Neural cell (in vitro differentiated cells): Measurements from ENCODE around the gene AFG1L. TPM values are rescaled to one million over a fixed set of nuclear protein-coding genes. Genes with fewer than 3 reads are reported as not detected.
A peak's percentile ranks its signal among the peaks of the same experiment; 100 is the strongest.

Experiments used
- H2AFZ ChIP-seq: fragments of 200-600, 300-800 bp; sonication (generic), shearing (Covaris generic); 2 replicates; pipeline ENCODE4 v1.6.0; 2014; ENCODE audit warnings: low read depth, mild to moderate bottlenecking, antibody characterized with exemption, low read length, moderate library complexity
- H3F3A ChIP-seq: fragments of 200-600 bp; shearing (Covaris generic); 2 replicates; pipeline ENCODE4 v1.6.1; 2016; ENCODE audit warnings: mild to moderate bottlenecking, moderate library complexity, mixed read lengths, antibody characterized with exemption, low read length; ENCODE audit not compliant: insufficient read depth, poor library complexity, severe bottlenecking
- H3K27ac ChIP-seq: fragments of 200-600, 300-800 bp; sonication (generic), shearing (Covaris generic); 2 replicates; pipeline ENCODE4 v1.5.1; 2014; ENCODE audit warnings: mild to moderate bottlenecking, low read length, moderate library complexity
- H3K27me3 ChIP-seq: fragments of 300-800, 200-600 bp; sonication (generic), shearing (Covaris generic); 2 replicates; pipeline ENCODE4 v1.6.0; 2014; ENCODE audit warnings: mild to moderate bottlenecking, low read depth, low read length, moderate library complexity; ENCODE audit not compliant: insufficient read depth
- H3K36me3 ChIP-seq: fragments of 300-800, 200-600 bp; sonication (generic), shearing (Covaris generic); 2 replicates; pipeline ENCODE4 v1.5.1; 2014; ENCODE audit warnings: mild to moderate bottlenecking, antibody characterized with exemption, low read length, moderate library complexity; ENCODE audit not compliant: insufficient read depth
- H3K4me2 ChIP-seq: fragments of 300-800, 200-600 bp; sonication (generic), shearing (Covaris generic); 2 replicates; pipeline ENCODE4 v1.6.0; 2014; ENCODE audit warnings: mild to moderate bottlenecking, low read length
- H3K4me3 ChIP-seq: fragments of 300-800, 200-600 bp; sonication (generic), shearing (Covaris generic); 2 replicates; pipeline ENCODE4 v1.5.1; 2014; ENCODE audit warnings: mild to moderate bottlenecking, low read length, moderate library complexity
- H3K79me2 ChIP-seq: fragments of 200-600 bp; shearing (Covaris generic); replicated peaks from 2 replicates; pipeline ENCODE4 v1.6.0; 2014; ENCODE audit warnings: mild to moderate bottlenecking, low read length, moderate library complexity; ENCODE audit not compliant: insufficient read depth
- H3K9ac ChIP-seq: fragments of 300-800, 200-600 bp; sonication (generic), shearing (Covaris generic); 2 replicates; pipeline ENCODE4 v1.6.1; 2016; ENCODE audit warnings: mild to moderate bottlenecking, low read length, mixed read lengths
- H3K9me2 ChIP-seq: fragments of 200-600 bp; shearing (Covaris generic); 2 replicates; pipeline ENCODE4 v1.6.1; 2016; ENCODE audit warnings: mild to moderate bottlenecking, low read length, mixed read lengths; ENCODE audit not compliant: insufficient read depth
- H3K9me3 ChIP-seq: fragments of 200-600, 300-800 bp; sonication (generic), shearing (Covaris generic); 2 replicates; pipeline ENCODE4 v1.6.1; 2016; ENCODE audit warnings: mild to moderate bottlenecking, mixed run types, low read length, moderate library complexity, mixed read lengths
- H4K20me1 ChIP-seq: fragments of 200-600 bp; shearing (Covaris generic); 2 replicates; pipeline ENCODE4 v1.6.1; 2016; ENCODE audit warnings: mild to moderate bottlenecking, mixed run types; ENCODE audit not compliant: insufficient read depth
- EP300 ChIP-seq: fragments of 450-650 bp; conservative IDR thresholded peaks from 2 replicates; pipeline ENCODE4 v1.6.1; 2014; ENCODE audit warnings: antibody characterized with exemption, mild to moderate bottlenecking, moderate library complexity; ENCODE audit not compliant: poor library complexity, severe bottlenecking
- EZH2 ChIP-seq: fragments of 200-600, 300-800 bp; shearing (Covaris generic), sonication (generic); IDR thresholded peaks from 2 replicates; pipeline ENCODE4 v1.6.1; 2014; ENCODE audit warnings: antibody characterized with exemption, low read length, borderline replicate concordance, mild to moderate bottlenecking; ENCODE audit not compliant: insufficient read depth, poor library complexity, severe bottlenecking
- MXI1 ChIP-seq: fragments of 450-650 bp; conservative IDR thresholded peaks from 2 replicates; pipeline ENCODE4 v1.6.1; 2014; ENCODE audit warnings: antibody characterized with exemption, mild to moderate bottlenecking; ENCODE audit not compliant: poor library complexity, severe bottlenecking
- POLR2AphosphoS5 ChIP-seq: IDR thresholded peaks from 2 replicates; pipeline ENCODE4 v1.6.1; 2012
- RAD21 ChIP-seq: fragments of 450-650 bp; conservative IDR thresholded peaks from 2 replicates; pipeline ENCODE4 v1.6.1; 2014; ENCODE audit warnings: antibody characterized with exemption, mild to moderate bottlenecking, moderate library complexity
- SMC3 ChIP-seq: fragments of 450-650 bp; conservative IDR thresholded peaks from 2 replicates; pipeline ENCODE4 v1.6.1; 2014; ENCODE audit warnings: antibody characterized with exemption, mild to moderate bottlenecking, moderate library complexity; ENCODE audit not compliant: poor library complexity
- TAF1 ChIP-seq: IDR thresholded peaks from 2 replicates; pipeline ENCODE4 v1.6.1; 2012; ENCODE audit warnings: low read depth
- polyA plus RNA-seq: library from polyadenylated mRNA; depleted of rRNA; stranded (reverse); fragments of >200 nt; gene quantifications from 2 replicates; pipeline ENCODE4 v1.2.3, GENCODE V29; 2014
- TF ChIP-seq, protein P1 (sequence below): IDR thresholded peaks from 2 replicates; pipeline ENCODE4 v1.6.1; 2012; ENCODE audit warnings: borderline replicate concordance
- TF ChIP-seq, protein P2 (sequence below): fragments of 450-650 bp; IDR thresholded peaks from 2 replicates; pipeline ENCODE4 v1.5.1; 2014; ENCODE audit warnings: antibody characterized with exemption, mild to moderate bottlenecking, moderate library complexity; ENCODE audit not compliant: poor library complexity, severe bottlenecking

Gene AFG1L
- polyA plus RNA-seq, 1 donor from 2014 or later, result 3.3 TPM

DNA sequence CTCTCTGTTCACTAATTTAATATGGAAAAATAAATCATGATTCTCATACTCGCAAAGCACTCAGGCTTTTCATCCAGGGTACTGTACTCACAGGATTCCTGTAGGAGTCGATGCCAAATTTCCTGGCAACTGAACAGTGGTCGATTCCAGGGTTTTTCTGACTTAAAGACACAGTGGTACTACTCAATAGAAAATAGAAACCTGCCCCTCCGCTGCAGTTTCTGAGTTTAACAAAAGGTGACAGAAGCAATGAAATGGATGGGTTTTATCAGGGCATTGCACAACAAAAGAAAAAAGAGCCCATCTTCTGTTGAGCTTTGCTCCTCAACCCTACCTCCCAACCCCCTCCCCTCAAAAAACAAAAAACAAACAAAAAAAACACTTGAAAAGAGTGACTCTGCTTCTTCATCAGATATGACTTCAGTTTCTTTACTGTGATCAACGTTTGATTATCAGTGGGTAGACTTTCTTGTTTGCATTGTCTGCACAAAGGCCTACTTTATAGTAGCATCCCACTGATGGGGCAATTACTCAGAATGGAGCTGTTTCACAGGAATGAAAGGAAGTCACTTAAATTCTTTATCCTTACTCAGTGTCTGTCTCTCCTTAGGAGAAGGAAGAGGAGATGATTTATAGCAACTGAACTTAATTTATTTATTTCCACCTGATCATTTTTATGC lies 169.7 kb downstream of the AFG1L start:
- Histone ChIP-seq H2AFZ (no peak overlapping the region), H3K27me3 (no peaks in the 10 kb centered on the region), H3K9me2 (no peaks in the 10 kb centered on the region), H3K9me3 (no peaks in the 10 kb centered on the region), H3K36me3 (no peaks in the 10 kb centered on the region), H4K20me1 (no peaks in the 10 kb centered on the region), H3K27ac (no peak overlapping the region), H3K9ac (no peak overlapping the region), H3K79me2 (no peaks in the 10 kb centered on the region), H3F3A (no peaks in the 10 kb centered on the region), H3K4me2 (no peak overlapping the region), H3K4me3 (no peak overlapping the region)
- TF ChIP-seq, protein P1, sequence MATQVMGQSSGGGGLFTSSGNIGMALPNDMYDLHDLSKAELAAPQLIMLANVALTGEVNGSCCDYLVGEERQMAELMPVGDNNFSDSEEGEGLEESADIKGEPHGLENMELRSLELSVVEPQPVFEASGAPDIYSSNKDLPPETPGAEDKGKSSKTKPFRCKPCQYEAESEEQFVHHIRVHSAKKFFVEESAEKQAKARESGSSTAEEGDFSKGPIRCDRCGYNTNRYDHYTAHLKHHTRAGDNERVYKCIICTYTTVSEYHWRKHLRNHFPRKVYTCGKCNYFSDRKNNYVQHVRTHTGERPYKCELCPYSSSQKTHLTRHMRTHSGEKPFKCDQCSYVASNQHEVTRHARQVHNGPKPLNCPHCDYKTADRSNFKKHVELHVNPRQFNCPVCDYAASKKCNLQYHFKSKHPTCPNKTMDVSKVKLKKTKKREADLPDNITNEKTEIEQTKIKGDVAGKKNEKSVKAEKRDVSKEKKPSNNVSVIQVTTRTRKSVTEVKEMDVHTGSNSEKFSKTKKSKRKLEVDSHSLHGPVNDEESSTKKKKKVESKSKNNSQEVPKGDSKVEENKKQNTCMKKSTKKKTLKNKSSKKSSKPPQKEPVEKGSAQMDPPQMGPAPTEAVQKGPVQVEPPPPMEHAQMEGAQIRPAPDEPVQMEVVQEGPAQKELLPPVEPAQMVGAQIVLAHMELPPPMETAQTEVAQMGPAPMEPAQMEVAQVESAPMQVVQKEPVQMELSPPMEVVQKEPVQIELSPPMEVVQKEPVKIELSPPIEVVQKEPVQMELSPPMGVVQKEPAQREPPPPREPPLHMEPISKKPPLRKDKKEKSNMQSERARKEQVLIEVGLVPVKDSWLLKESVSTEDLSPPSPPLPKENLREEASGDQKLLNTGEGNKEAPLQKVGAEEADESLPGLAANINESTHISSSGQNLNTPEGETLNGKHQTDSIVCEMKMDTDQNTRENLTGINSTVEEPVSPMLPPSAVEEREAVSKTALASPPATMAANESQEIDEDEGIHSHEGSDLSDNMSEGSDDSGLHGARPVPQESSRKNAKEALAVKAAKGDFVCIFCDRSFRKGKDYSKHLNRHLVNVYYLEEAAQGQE, result no peak
- peak; percentile 16 for TF ChIP-seq POLR2AphosphoS5

DNA sequence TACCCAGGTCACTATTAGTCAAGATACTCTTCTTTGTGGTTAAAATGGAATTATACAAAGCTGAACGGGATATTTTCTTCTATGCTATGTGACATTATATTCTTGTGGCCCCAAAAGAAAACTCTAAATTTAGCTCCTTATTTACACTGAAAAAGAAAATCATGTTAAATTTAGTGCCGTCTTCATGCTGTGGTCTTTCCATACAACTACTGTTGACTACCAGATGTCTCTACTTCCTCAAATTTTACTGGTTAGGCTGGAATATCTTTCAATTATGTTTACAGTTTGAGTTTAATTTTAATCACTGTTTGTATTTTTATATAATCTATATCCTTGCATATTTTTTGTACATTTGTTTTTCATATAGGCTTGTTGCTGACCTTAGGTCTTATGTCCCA lies 170.2 kb downstream of the AFG1L start:
- Histone ChIP-seq H3F3A (no peaks in the 10 kb centered on the region), H3K27me3 (no peaks in the 10 kb centered on the region), H3K9ac (no peak overlapping the region), H4K20me1 (no peaks in the 10 kb centered on the region), H3K4me2 (no peak overlapping the region), H3K9me3 (no peaks in the 10 kb centered on the region), H3K36me3 (no peaks in the 10 kb centered on the region), H3K27ac (no peak overlapping the region), H3K4me3 (no peak overlapping the region), H3K9me2 (no peaks in the 10 kb centered on the region), H2AFZ (no peak overlapping the region), H3K79me2 (no peaks in the 10 kb centered on the region)
- no peak for TF ChIP-seq TAF1
- no peak for TF ChIP-seq POLR2AphosphoS5
- TF ChIP-seq RAD21, result no peak
- no peak for TF ChIP-seq EP300
- TF ChIP-seq, protein P2, sequence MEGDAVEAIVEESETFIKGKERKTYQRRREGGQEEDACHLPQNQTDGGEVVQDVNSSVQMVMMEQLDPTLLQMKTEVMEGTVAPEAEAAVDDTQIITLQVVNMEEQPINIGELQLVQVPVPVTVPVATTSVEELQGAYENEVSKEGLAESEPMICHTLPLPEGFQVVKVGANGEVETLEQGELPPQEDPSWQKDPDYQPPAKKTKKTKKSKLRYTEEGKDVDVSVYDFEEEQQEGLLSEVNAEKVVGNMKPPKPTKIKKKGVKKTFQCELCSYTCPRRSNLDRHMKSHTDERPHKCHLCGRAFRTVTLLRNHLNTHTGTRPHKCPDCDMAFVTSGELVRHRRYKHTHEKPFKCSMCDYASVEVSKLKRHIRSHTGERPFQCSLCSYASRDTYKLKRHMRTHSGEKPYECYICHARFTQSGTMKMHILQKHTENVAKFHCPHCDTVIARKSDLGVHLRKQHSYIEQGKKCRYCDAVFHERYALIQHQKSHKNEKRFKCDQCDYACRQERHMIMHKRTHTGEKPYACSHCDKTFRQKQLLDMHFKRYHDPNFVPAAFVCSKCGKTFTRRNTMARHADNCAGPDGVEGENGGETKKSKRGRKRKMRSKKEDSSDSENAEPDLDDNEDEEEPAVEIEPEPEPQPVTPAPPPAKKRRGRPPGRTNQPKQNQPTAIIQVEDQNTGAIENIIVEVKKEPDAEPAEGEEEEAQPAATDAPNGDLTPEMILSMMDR, result no peak
- TF ChIP-seq MXI1, result no peak
- TF ChIP-seq SMC3, result no peak
- TF ChIP-seq, protein P1, result no peak
- no peak for TF ChIP-seq EZH2
